Panc1 (cell line): Measurements from ENCODE around the gene MICAL2. TPM values are rescaled to one million over a fixed set of nuclear protein-coding genes. Genes with fewer than 3 reads are reported as not detected.

Experiments used
- ATAC-seq: fragments of 200-7000 bp; cut with Tn5 transposase; 2 replicates; pipeline ENCODE4 v1.9.1; 2020; ENCODE audit warnings: mild to moderate bottlenecking, moderate library complexity
- BruUV-seq: library from RNA; stranded (reverse); fragments of 400-500 nt; replicated peaks from 2 replicates; lab custom pipeline; 2021; lab: Mats Ljungman, UMichigan
- CTCF ChIA-PET: fragments of 300-600 bp; sonication (Branson Sonifier 250); formaldehyde crosslinking; loops from one replicate; lab custom pipeline; 2022; ENCODE audit warnings: antibody characterized with exemption; lab: Charles Lee
- POLR2A ChIA-PET: fragments of 300-600 bp; sonication (Branson Sonifier 250); formaldehyde crosslinking; loops from one replicate; lab custom pipeline; 2022; ENCODE audit warnings: antibody characterized with exemption; lab: Charles Lee
- DNase-seq: peaks from one replicate; pipeline ENCODE4 v3.0.0-alpha.2; 2010; ENCODE audit warnings: low read depth, low spot score
- H3K27ac ChIP-seq: 2 replicates; pipeline ENCODE4 v1.5.1; 2011; ENCODE audit warnings: mild to moderate bottlenecking, low read length, inconsistent platforms
- H3K27me3 ChIP-seq: fragments of 200-500 bp; sonication (Bioruptor generic); 2 replicates; pipeline ENCODE4 v1.6.0; 2014; ENCODE audit warnings: low read length, inconsistent platforms; ENCODE audit not compliant: control insufficient read depth, insufficient read depth
- H3K36me3 ChIP-seq: fragments of 200-500 bp; sonication (Bioruptor generic); 2 replicates; pipeline ENCODE4 v1.5.1; 2014; ENCODE audit warnings: inconsistent platforms, mild to moderate bottlenecking, low read length, moderate library complexity; ENCODE audit not compliant: control insufficient read depth, insufficient read depth
- H3K4me1 ChIP-seq: 2 replicates; pipeline ENCODE4 v1.5.1; 2011; ENCODE audit warnings: inconsistent platforms, mild to moderate bottlenecking, low read length, moderate library complexity; ENCODE audit not compliant: control insufficient read depth, insufficient read depth
- H3K4me3 ChIP-seq, 2 experiments: 2 replicates each; pipeline ENCODE4 v1.5.1; 2011 to 2012; ENCODE audit warnings: low read depth in 2 of 2, low read length in 2 of 2, mild to moderate bottlenecking in 2 of 2, inconsistent platforms in 1 of 2, moderate library complexity in 1 of 2
- H3K9me3 ChIP-seq: fragments of 200-500 bp; sonication (Bioruptor generic); 2 replicates; pipeline ENCODE4 v1.5.1; 2014; ENCODE audit warnings: low read depth, mild to moderate bottlenecking, inconsistent platforms, low read length, moderate library complexity; ENCODE audit not compliant: control insufficient read depth, insufficient read depth
- POLR2AphosphoS5 ChIP-seq: IDR thresholded peaks from 2 replicates; pipeline ENCODE4 v1.6.1; 2012; ENCODE audit warnings: mild to moderate bottlenecking, low read depth, low read length, moderate library complexity
- SIN3A ChIP-seq: IDR thresholded peaks from 2 replicates; pipeline ENCODE4 v1.6.1; 2012; ENCODE audit warnings: low read depth, mild to moderate bottlenecking, low read length, moderate library complexity, borderline replicate concordance; ENCODE audit not compliant: insufficient read depth
- TCF7L2 ChIP-seq: IDR thresholded peaks from 2 replicates; pipeline ENCODE4 v1.6.1; 2011; ENCODE audit warnings: mild to moderate bottlenecking, low read depth, low read length, inconsistent platforms
- in situ Hi-C: cut with HindIII; loops from 2 replicates; pipeline ENCODE4 v1.10.0; 2016; ENCODE audit warnings: low sequenced_read_pairs, low pct_unique_long_range_greater_than_20kb
- intact Hi-C: fragments of 100-400 bp; cut with micrococcal nuclease; formaldehyde crosslinking; loops from one replicate; pipeline ENCODE4 v1.10.0; 2022; ENCODE audit not compliant: unreplicated experiment
- total RNA-seq: library from RNA; stranded (reverse); gene quantifications from one replicate; pipeline ENCODE4 v1.2.1, GENCODE V29; 2021; ENCODE audit not compliant: unreplicated experiment
- TF ChIP-seq, protein P1 (sequence below), 2 experiments: IDR thresholded peaks; 2 replicates each; pipeline ENCODE4 v1.6.1; 2011 to 2012; ENCODE audit warnings: low read depth in 2 of 2, control low read depth in 1 of 2, low read length in 1 of 2, mild to moderate bottlenecking in 1 of 2, moderate library complexity in 1 of 2; ENCODE audit not compliant: insufficient read depth in 1 of 2
- TF ChIP-seq, protein P2 (sequence below): fragments of 450-650 bp; IDR thresholded peaks from 2 replicates; pipeline ENCODE4 v1.5.1; 2017; ENCODE audit warnings: mild to moderate bottlenecking

Gene MICAL2
- total RNA-seq, 1 experiment from 2014 or later = 199 TPM

DNA sequence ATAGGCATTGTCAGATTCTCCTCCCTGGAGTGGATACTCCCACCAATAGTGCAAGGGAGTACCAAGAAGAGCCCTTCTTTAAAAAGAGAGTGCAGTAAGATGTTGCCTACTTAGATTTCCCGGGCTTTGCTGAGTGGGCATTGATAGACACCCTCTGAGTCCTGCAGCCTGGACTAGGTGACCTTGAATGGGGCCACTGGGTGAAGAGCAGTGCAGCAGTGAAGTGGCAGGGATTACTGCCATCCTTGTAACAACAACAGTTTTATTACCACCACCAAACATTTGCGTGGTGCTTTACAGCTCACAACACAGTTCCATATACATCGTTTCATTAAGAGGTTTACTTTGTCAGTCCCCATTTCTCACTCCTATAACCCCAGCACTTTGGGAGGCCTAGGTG, 59.4 kb downstream of the MICAL2 start:
- H3K9me3 ChIP-seq = no peaks in the 10 kb centered on the region
- H3K36me3 ChIP-seq = peaks cover 3% of the 10 kb centered on the region
- peaks cover 64% of the 10 kb centered on the region for H3K4me1 ChIP-seq
- H3K4me3 ChIP-seq = no peak overlapping the region
- H3K27ac ChIP-seq = peak overlapping the region; percentile 89
- in situ Hi-C loops = no loop called here
- TF ChIP-seq, protein P1, sequence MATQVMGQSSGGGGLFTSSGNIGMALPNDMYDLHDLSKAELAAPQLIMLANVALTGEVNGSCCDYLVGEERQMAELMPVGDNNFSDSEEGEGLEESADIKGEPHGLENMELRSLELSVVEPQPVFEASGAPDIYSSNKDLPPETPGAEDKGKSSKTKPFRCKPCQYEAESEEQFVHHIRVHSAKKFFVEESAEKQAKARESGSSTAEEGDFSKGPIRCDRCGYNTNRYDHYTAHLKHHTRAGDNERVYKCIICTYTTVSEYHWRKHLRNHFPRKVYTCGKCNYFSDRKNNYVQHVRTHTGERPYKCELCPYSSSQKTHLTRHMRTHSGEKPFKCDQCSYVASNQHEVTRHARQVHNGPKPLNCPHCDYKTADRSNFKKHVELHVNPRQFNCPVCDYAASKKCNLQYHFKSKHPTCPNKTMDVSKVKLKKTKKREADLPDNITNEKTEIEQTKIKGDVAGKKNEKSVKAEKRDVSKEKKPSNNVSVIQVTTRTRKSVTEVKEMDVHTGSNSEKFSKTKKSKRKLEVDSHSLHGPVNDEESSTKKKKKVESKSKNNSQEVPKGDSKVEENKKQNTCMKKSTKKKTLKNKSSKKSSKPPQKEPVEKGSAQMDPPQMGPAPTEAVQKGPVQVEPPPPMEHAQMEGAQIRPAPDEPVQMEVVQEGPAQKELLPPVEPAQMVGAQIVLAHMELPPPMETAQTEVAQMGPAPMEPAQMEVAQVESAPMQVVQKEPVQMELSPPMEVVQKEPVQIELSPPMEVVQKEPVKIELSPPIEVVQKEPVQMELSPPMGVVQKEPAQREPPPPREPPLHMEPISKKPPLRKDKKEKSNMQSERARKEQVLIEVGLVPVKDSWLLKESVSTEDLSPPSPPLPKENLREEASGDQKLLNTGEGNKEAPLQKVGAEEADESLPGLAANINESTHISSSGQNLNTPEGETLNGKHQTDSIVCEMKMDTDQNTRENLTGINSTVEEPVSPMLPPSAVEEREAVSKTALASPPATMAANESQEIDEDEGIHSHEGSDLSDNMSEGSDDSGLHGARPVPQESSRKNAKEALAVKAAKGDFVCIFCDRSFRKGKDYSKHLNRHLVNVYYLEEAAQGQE (IDR thresholded peaks at IDR 0.05; ENCODE audit: insufficient read depth in 1 of 2, low read depth in 2 of 2, low read length in 1 of 2) = no peak
- no peak for TF ChIP-seq POLR2AphosphoS5
- TF ChIP-seq SIN3A = no peak
- TF ChIP-seq, protein P2, sequence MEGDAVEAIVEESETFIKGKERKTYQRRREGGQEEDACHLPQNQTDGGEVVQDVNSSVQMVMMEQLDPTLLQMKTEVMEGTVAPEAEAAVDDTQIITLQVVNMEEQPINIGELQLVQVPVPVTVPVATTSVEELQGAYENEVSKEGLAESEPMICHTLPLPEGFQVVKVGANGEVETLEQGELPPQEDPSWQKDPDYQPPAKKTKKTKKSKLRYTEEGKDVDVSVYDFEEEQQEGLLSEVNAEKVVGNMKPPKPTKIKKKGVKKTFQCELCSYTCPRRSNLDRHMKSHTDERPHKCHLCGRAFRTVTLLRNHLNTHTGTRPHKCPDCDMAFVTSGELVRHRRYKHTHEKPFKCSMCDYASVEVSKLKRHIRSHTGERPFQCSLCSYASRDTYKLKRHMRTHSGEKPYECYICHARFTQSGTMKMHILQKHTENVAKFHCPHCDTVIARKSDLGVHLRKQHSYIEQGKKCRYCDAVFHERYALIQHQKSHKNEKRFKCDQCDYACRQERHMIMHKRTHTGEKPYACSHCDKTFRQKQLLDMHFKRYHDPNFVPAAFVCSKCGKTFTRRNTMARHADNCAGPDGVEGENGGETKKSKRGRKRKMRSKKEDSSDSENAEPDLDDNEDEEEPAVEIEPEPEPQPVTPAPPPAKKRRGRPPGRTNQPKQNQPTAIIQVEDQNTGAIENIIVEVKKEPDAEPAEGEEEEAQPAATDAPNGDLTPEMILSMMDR = no peak
- no peak for TF ChIP-seq TCF7L2
- intact Hi-C loops = no loop called here
- CTCF ChIA-PET = no interaction called here
- BruUV-seq = no TSS peak
- H3K27me3 ChIP-seq = no peaks in the 10 kb centered on the region
- POLR2A ChIA-PET = no interaction called here
- DNase-seq (no peak), ATAC-seq (no peak)

DNA sequence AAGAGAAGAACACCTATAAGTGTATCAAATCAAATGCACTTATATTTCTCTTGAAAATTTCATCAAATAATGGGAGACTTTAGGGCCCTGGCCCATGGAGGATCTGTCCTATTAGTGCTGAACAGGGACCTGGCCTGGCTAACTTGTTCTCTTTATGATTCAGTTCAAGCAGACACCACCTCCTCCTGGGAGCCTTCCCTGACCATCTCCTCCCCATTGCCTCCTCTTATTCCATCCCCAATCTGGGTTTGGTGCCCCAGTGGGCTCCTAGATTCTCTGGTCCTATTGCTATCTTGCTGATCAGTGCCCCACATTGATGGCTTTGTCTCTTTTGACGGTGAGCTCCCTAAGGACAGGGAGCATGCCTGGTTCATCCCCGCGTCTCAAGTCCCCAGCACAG, 60.1 kb downstream of the MICAL2 start:
- BruUV-seq = no TSS peak
- DNase-seq = no peak
- Histone ChIP-seq H3K36me3 (no peaks in the 10 kb centered on the region; the same call in 1 of the 2 replicates), H3K27me3 (no peaks in the 10 kb centered on the region), H3K4me1 (peaks cover 60% of the 10 kb centered on the region), H3K9me3 (no peaks in the 10 kb centered on the region), H3K27ac (peak overlapping the region; percentile 89), H3K4me3 (no peak overlapping the region)
- no peak for ATAC-seq
- TF ChIP-seq POLR2AphosphoS5 (no peak), TCF7L2 (no peak), SIN3A (no peak)
- TF ChIP-seq, protein P2 = no peak
- TF ChIP-seq, protein P1 (IDR thresholded peaks at IDR 0.05; ENCODE audit: insufficient read depth in 1 of 2, low read depth in 2 of 2, low read length in 1 of 2) = no peak
- intact Hi-C loops (no loop called here), in situ Hi-C loops (no loop called here)
- POLR2A ChIA-PET = interaction anchor here (0.6 kb wide), 1 partner anchor 60 kb away, joined by 6 read pairs; the partner anchor contains the start of gene MICAL2
- CTCF ChIA-PET = no interaction called here
